HepG2 (cell line): ENCODE results near the gene RTBDN. TPM values are rescaled to one million over a fixed set of nuclear protein-coding genes. Genes with fewer than 3 reads are reported as not detected.
A peak's percentile ranks its signal among the peaks of the same experiment; 100 is the strongest.

Source experiments
- KAT8 ChIP-seq: IDR thresholded peaks from 2 replicates; pipeline ENCODE4 v1.6.1; 2016; ENCODE audit warnings: missing genetic modification reagents, missing compliant biosample characterization
- KLF16 ChIP-seq, 2 experiments: sonication (generic) in 1 of 2; formaldehyde crosslinking in 1 of 2; IDR thresholded peaks; 2 replicates each; pipeline versions ENCODE4 v1.6.1 to v1.8.0; 2016 to 2023; ENCODE audit warnings: missing genetic modification reagents in 2 of 2, missing compliant biosample characterization in 1 of 2
- MXI1 ChIP-seq: IDR thresholded peaks from 3 replicates; pipeline ENCODE4 v1.6.1; 2012; ENCODE audit warnings: low read depth, low read length, inconsistent platforms, borderline replicate concordance
- PTBP1 ChIP-seq: fragments of 200-400 bp; formaldehyde crosslinking; IDR thresholded peaks from 2 replicates; pipeline ENCODE4 v1.6.1; 2018; ENCODE audit warnings: low read length, low read depth; ENCODE audit not compliant: poor library complexity, severe bottlenecking
- SAFB2 ChIP-seq: sonication (generic); formaldehyde crosslinking; IDR thresholded peaks from 2 replicates; pipeline ENCODE4 v1.5.1; 2020; ENCODE audit warnings: missing genetic modification reagents, low read depth, mild to moderate bottlenecking, borderline replicate concordance
- SKI ChIP-seq: fragments of 450-650 bp; IDR thresholded peaks from one replicate; pipeline ENCODE4 v1.6.1; 2018; ENCODE audit warnings: mild to moderate bottlenecking; ENCODE audit not compliant: partially characterized antibody
- SNAPC4 ChIP-seq: sonication (generic); formaldehyde crosslinking; IDR thresholded peaks from 2 replicates; pipeline ENCODE4 v1.4.0; 2020; ENCODE audit warnings: mild to moderate bottlenecking, missing genetic modification reagents
- SOX13 ChIP-seq, 3 experiments: fragments of 450-650 bp in 1 of 3; sonication (generic) in 1 of 3; formaldehyde crosslinking in 1 of 3; IDR thresholded peaks in 2 of 3; conservative IDR thresholded peaks in 1 of 3; 2 replicates each; pipeline versions ENCODE4 v1.5.0 to v1.6.1; 2016 to 2020; ENCODE audit warnings: antibody characterized with exemption in 1 of 3, mild to moderate bottlenecking in 1 of 3, missing compliant biosample characterization in 1 of 3, missing genetic modification reagents in 1 of 3, moderate library complexity in 1 of 3
- SP4 ChIP-seq: sonication (generic); formaldehyde crosslinking; IDR thresholded peaks from 2 replicates; pipeline ENCODE4 v1.8.1; 2023; ENCODE audit warnings: mild to moderate bottlenecking, missing genetic modification reagents
- TAF15 ChIP-seq: fragments of 200-400 bp; formaldehyde crosslinking; IDR thresholded peaks from one replicate; pipeline ENCODE4 v1.6.1; 2018; ENCODE audit warnings: mild to moderate bottlenecking, low read depth, low read length; ENCODE audit not compliant: poor library complexity, severe bottlenecking
- ZFP62 ChIP-seq: sonication (generic); formaldehyde crosslinking; IDR thresholded peaks from 2 replicates; pipeline ENCODE4 v1.4.0; 2020; ENCODE audit warnings: missing genetic modification reagents
- ZNF333 ChIP-seq: sonication (generic); formaldehyde crosslinking; IDR thresholded peaks from 2 replicates; pipeline ENCODE4 v1.4.0; 2020; ENCODE audit warnings: mild to moderate bottlenecking, missing genetic modification reagents, borderline replicate concordance
- ZNF597 ChIP-seq: sonication (generic); formaldehyde crosslinking; IDR thresholded peaks from 2 replicates; pipeline ENCODE4 v1.5.0; 2020; ENCODE audit warnings: missing genetic modification reagents
- ZNF609 ChIP-seq: sonication (generic); formaldehyde crosslinking; IDR thresholded peaks from 2 replicates; pipeline ENCODE4 v1.4.0; 2020; ENCODE audit warnings: mild to moderate bottlenecking, missing genetic modification reagents, borderline replicate concordance
- ZNF747 ChIP-seq: sonication (generic); formaldehyde crosslinking; IDR thresholded peaks from 2 replicates; pipeline ENCODE4 v1.8.1; 2023; ENCODE audit warnings: missing genetic modification reagents, mild to moderate bottlenecking, borderline replicate concordance
- ZNF768 ChIP-seq: sonication (generic); formaldehyde crosslinking; IDR thresholded peaks from 2 replicates; pipeline ENCODE4 v1.4.0; 2020; ENCODE audit warnings: missing genetic modification reagents
- polyA plus RNA-seq, 8 experiments: library from polyadenylated mRNA; depleted of rRNA in 3 of 8; stranded (reverse) in 7 of 8; unstranded in 1 of 8; fragments of >200 nt; fragmentation: Illumina TruSeq in 4 of 8; extraction: Trizol in 4 of 8; gene quantifications; 2 replicates each; pipeline versions ENCODE4 v1.2.1 to v1.2.3, GENCODE V29; 2011 to 2016; ENCODE audit warnings: low read depth in 4 of 8, missing spikeins in 1 of 8, mixed read lengths in 1 of 8; ENCODE audit not compliant: insufficient read depth in 1 of 8
- total RNA-seq, 5 experiments: library from RNA; depleted of rRNA; stranded (reverse); fragments of >200 nt; fragmentation: Illumina TruSeq; extraction: Trizol; gene quantifications; 2 replicates each; pipeline ENCODE4 v1.2.3, GENCODE V29; 2016; ENCODE audit warnings: low read depth in 1 of 5

The RTBDN gene
- total and polyA plus RNA-seq, 2 of the 13 experiments (the other 11 are each of a cell fraction or from before 2014, with no cell fraction given) = 0.27 to 0.48 TPM

- no peak for TF ChIP-seq SOX13 (IDR thresholded peaks at IDR 0.05)
- peak in 1 of 2 experiments; percentile 22; a peak in 1 of 4 replicates for TF ChIP-seq SOX13 (CRISPR knock-in tag; conservative IDR thresholded peaks at IDR 0.05 in 1 of 2, IDR thresholded peaks at IDR 0.05 in 1 of 2)
- TF ChIP-seq ZFP62 (CRISPR knock-in tag) = no peak
- peak; percentile 28; the same call in 1 of the 2 replicates for TF ChIP-seq ZNF768 (CRISPR knock-in tag)
- TF ChIP-seq SKI = no peak
- TF ChIP-seq MXI1 = 0 out of 3 replicates have a peak, but pooled peaks have one; percentile 17
- TF ChIP-seq SP4 = 0 out of 2 replicates have a peak, but pooled peaks have one; percentile 27
- no peak; the same call in 1 of the 2 replicates for TF ChIP-seq SNAPC4 (CRISPR knock-in tag)
- TF ChIP-seq PTBP1 = no peak
- TF ChIP-seq TAF15 = peak; percentile 44
- TF ChIP-seq ZNF747 (CRISPR knock-in tag) = no peak
- 0 out of 2 replicates have a peak, but pooled peaks have one; percentile 33 for TF ChIP-seq KAT8 (CRISPR knock-in tag)
- peak in 1 of 2 experiments; percentile 43; a peak in 1 of 4 replicates for TF ChIP-seq KLF16 (CRISPR knock-in tag; IDR thresholded peaks at IDR 0.05)
- no peak for TF ChIP-seq ZNF597 (CRISPR knock-in tag)
- 0 out of 2 replicates have a peak, but pooled peaks have one; percentile 45 for TF ChIP-seq SAFB2 (CRISPR knock-in tag)
- TF ChIP-seq ZNF609 (CRISPR knock-in tag) = no peak
- no peak for TF ChIP-seq ZNF333 (CRISPR knock-in tag)
Observed at GRCh38 chr19:12825254-12826131, 8.9 kb downstream of the RTBDN start (continued).
